Stimulated activated CD4-positive, alpha-beta T cell treated with anti-CD3 and anti-CD28 coated beads, Interleukin-2, amount 100 ng/mL, for 24 hours (primary cell): ENCODE results near the gene IFNL4.
"Not testable (repeated sequence)": the region's sequence is repeated elsewhere in the genome, so short reads cannot be mapped to it uniquely, and the experiment has no call there.

Experiments
- DNase-seq, 2 donors: peaks; one replicate each; pipeline ENCODE4 v3.0.0-alpha.2; 2020

IFNL4 gene

DNA sequence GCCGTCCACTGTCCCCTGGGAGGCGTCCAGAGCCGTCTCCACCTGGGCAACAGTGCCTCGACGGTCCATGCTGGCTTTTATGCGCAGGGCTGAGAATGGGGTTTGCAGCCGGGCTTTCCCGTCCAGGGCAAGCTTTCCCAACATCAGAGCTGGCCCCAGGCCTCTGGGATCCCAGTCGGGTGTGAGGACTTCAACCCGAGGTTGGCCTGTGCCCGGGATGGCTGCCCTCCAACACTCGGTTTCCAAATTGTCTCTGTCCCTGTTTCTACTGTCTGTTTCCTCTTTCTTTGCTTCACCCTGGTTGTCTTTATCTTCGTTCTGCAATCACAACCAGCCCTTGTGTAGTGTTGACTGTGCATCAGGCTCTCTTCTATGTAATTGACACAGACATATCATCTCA lies at the start of gene IFNL4:
TSS of gene IFNL4 (minus strand) at position 51 of the 400 bp plus-strand sequence.
- DNase-seq = no peak

DNA sequence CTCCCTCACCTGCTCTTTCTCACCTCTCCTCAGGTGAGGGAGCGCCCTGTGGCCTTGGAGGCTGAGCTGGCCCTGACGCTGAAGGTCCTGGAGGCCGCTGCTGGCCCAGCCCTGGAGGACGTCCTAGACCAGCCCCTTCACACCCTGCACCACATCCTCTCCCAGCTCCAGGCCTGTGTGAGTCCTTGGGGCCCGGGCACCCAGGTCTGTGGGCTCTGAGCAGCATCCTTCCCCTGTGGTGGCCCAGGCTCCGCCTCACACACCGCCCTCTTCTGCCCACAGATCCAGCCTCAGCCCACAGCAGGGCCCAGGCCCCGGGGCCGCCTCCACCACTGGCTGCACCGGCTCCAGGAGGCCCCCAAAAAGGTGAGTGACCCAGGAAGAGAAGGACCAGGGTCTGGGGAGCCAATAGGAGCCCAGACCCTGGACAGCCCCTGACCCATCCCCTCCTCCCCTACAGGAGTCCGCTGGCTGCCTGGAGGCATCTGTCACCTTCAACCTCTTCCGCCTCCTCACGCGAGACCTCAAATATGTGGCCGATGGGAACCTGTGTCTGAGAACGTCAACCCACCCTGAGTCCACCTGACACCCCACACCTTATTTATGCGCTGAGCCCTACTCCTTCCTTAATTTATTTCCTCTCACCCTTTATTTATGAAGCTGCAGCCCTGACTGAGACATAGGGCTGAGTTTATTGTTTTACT lies 49.4 kb upstream of the IFNL4 start:
- DNase-seq = peak; percentile 27 to 34

DNA sequence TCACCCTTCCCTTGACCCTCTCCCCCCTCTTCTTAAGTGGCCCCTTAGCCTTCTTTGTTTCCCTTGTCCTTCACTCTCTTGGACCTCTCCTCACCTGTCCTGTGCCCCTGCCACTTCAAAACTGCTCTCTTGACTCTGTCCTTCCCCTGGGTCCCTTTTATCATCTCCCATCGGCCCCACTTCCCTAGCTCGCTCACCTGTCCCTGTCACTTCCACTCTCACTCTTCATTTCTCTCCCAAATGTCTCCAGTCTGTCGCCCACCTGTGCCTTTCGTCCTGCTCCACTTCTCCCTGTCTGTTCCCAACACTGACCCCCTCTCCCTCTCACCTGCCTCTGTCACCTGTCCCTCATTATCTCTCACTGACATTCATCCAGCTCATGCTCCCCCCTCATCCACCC lies 48.2 kb upstream of the IFNL4 start:
- no peak for DNase-seq

DNA sequence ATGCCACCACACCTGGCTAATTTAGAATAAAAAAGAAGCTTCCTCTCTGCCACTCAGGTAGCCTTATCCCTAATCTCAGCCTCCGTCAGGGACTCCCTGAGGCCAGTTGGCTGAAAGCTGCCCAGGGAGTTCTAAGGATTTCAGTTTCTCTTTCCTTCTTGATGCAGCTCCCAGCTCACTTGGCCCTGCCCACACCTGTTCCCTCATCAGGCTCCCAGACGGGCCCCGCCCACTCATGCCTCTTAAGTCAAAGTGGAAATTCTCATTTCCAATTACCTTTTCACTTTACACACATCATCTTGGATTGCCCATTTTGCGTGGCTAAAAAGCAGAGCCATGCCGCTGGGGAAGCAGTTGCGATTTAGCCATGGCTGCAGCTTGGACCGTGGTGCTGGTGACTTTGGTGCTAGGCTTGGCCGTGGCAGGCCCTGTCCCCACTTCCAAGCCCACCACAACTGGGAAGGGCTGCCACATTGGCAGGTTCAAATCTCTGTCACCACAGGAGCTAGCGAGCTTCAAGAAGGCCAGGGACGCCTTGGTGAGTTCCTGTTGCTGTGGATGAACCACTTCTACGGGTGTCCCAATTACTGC lies 47.5 kb upstream of the IFNL4 start, which contains the start of gene IFNL1:
TSS of gene IFNL1 (plus strand) at position 353 of the 591 bp plus-strand sequence. CDS start at position 368, 15 bp downstream.
- DNase-seq = no peak

DNA sequence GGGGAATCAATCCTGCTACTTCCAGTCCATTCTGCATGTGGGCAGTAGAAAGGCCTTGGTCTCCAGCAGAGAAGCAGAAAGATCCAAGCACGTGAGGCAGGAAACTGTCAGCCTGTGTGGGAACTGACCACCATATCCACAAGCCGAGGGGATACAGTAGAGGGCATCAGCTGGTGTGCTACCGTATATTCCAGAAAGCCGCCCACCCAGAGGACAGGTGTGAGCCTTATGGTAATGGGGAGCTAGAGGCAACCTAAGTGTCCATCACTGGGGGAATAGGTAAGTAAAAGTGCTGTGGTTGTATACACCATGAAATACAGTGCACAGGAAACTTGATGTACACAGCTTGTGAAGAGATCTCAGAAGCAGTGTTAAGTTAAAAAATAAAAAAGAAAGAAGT lies 44.7 kb upstream of the IFNL4 start:
- DNase-seq = no peak

DNA sequence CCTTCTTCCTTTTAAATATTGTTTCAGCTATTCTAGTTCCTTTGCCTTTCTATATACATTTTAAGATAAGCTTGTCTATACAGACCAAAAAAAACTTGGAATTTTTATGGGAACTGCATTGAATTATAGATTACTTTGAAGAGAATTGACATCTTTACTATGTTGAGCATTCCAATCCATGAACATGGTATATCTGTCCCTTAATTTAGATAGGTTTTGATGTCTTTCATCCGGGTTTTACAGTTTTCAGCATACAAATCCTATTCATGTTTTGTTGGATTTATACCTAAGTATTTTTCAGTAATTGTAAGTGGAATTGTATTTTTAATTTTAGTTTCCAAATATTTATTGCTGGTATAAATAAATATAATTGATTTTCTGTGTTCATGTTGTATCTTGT lies 35.4 kb upstream of the IFNL4 start:
- no peak for DNase-seq

DNA sequence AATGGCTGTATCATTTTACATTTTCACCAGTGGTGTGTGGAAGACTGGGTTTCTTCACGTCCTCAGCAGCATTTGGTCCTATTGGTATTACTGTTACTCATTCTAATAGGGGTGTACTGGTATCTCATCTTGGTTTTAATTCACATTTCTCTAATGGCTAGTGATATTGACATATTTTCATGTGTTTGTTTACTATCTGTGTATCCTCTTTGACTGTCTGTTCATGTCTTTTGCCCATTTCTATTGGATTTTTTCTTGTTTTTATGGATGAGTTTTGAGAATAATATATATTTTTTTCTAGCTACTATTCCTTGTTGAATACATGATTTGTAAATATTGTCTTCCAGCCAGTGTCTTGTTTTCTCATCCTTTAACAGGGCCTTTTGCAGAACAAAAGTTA lies 33.4 kb upstream of the IFNL4 start:
- no peak for DNase-seq

DNA sequence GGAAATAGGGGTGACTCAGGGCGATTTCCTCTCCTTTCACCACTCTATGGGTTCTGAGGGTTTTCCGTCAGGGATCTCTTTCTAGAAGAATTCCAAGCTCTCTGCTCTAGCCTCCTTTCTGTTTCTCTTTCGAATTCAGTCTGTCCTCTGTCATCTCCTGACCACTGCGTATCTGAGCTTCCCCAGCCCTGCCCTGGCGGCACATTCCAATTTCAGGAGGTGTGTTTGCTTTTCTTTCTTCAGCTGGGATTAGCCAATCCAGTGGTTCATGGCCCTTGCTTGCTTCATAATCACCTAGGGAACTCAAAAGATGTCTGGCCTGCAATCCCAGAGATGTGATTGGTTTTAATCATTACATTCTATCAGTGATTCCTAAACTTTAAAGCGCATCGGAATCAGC lies 28.9 kb upstream of the IFNL4 start:
- no peak for DNase-seq

DNA sequence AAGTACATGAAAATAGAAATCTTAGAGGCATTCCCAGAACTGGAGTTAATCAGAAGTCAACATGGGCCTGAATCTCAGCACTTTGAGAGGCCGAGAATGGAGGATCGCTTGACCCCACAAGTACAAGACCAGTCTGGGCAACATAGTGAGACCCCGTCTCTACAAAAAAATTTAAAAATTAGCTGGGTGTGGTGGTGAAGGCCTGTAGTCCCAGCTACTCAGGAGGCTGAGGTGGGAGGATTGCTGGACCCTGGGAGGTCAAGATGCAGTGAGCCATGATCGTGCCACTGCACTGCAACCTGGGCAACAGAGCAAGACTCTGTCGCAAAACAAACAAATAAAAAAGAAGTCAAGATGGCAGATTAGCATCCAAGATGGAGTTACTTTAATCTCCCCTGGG lies 28.1 kb upstream of the IFNL4 start:
- no peak for DNase-seq

DNA sequence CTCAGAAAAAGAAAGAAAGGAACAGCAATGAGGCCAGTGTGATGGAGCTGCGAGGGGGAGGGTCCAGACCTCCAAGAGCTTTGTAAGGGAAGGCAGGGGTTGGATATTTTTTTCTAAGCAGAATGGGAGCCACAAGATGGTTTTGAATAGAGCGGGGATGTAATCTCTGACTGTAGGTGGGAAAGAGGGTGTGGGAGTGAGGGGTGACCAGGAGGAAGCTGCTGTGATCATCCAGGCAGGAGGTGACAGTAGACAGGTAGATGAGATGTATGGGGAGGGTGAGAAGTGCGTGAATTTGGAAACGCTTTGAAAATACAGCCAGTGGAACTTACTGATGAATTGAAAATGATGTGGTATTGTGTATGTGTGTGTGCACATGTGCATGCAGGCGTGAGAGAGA lies 26.9 kb upstream of the IFNL4 start:
- no peak for DNase-seq

DNA sequence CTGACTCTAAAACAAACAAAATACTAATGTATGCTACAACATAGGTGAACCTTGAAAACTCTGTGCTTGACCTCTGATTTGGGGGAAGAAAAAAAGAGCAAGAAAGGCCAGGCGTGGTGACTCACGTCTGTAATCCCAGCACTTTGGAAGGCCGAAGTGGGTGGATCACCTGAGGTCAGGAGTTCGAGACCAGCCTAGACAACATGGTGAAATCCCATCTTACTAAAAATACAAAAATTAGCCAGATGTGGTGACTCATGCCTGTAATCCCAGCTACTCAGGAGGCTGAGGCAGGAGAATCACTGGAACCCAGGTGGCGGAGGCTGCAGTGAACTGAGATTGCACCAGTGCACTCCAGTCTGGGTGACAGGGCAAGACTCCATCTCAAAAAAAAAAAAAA lies 25.2 kb upstream of the IFNL4 start:
- not testable (repeated sequence) for DNase-seq

DNA sequence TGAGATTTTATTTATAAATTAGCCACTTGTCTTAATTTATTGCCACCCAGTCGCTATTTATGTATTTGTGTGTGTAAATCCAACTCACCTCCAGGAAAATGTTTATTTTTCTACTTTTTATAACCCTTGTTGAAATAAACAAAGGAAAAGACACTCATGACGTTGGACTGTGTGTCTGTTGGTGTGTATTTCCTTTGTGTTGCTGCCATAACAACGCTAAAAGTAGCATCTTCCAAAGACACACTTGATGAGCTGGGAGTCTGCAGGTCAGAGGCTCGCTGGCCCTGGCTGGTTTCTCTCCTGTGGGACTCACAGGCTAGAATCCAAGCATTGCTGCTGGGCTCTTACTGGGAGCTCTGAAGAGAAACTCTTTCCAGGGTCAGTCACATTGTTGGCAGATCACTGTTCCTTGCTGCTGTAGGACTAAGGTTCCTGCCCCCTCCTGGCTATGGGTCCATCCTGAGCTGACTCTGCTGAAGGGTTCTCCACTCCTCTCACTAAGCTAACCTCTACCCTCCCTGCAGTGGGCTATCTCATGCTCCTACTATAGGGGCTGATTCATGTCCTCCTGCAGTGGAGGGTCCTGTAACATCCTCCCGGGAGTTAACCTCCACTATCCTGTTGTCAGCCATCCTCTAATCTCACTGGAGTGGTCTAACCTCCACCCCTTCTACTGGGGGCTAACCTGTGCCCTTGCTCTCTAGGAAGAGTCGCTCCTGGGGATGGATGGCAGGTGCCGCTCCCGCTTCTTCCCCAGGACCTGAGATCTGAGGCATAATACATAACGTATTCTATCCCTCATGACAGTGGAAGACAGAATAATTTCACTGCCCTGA lies 21.6 kb upstream of the IFNL4 start:
- no peak for DNase-seq

DNA sequence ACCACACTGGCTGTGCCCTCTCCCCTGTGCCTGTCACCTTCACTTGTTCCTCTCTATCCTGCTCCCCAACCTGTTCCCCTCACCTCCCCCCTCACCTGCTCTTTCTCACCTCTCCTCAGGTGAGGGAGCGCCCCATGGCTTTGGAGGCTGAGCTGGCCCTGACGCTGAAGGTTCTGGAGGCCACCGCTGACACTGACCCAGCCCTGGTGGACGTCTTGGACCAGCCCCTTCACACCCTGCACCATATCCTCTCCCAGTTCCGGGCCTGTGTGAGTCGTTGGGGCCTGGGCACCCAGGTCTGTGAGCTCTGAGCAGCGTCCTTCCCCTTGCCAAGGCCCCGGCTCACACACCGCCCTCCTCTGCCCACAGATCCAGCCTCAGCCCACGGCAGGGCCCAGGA lies 20.7 kb upstream of the IFNL4 start:
- not testable (repeated sequence) for DNase-seq

DNA sequence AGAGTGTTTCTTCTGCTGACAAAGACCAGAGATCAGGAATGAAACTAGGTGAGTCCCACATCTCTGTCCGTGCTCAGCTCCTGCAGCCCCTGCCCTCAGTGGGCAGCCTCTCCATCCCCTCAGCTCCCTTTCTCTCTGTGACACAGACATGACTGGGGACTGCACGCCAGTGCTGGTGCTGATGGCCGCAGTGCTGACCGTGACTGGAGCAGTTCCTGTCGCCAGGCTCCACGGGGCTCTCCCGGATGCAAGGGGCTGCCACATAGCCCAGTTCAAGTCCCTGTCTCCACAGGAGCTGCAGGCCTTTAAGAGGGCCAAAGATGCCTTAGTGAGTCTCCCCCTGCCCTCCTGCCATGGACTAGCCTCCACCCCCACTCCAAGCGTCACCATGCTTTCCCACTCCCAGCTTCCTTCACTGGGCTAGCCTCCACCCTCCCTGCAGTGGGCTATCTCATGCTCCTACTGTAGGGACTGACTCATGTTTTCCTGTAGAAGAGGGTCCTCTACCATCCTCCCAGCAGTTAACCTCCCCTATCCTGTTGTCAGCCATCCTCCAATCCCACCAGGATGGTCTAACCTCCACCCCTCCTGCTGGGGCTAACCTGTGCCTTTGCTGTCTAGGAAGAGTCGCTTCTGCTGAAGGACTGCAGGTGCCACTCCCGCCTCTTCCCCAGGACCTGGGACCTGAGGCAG lies 20.0 kb upstream of the IFNL4 start:
- DNase-seq = not testable (repeated sequence)

DNA sequence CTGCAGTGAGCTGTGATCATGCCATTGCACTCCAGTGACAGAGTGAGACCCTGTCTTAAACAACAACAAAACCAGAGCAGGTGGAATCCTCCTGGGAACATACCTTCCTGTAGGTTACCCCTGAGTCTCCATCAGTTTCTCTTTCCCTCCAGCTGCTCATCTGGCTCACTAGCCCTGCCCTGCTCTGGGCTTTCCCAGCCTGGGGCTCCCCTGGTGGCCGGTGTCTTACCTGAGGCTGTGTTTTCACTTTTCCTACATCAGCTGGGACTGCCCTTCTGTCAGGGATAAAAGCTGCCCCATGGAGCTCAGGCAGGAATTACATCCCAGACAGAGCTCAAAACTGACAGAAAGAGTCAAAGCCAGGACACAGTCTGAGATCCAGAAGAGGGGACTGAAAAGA lies 19.4 kb upstream of the IFNL4 start, which contains the start of gene IFNL2:
TSS of gene IFNL2 (plus strand) at position 312 of the 400 bp plus-strand sequence. CDS start 173 bp downstream, outside the sequence.
- not testable (repeated sequence) for DNase-seq

DNA sequence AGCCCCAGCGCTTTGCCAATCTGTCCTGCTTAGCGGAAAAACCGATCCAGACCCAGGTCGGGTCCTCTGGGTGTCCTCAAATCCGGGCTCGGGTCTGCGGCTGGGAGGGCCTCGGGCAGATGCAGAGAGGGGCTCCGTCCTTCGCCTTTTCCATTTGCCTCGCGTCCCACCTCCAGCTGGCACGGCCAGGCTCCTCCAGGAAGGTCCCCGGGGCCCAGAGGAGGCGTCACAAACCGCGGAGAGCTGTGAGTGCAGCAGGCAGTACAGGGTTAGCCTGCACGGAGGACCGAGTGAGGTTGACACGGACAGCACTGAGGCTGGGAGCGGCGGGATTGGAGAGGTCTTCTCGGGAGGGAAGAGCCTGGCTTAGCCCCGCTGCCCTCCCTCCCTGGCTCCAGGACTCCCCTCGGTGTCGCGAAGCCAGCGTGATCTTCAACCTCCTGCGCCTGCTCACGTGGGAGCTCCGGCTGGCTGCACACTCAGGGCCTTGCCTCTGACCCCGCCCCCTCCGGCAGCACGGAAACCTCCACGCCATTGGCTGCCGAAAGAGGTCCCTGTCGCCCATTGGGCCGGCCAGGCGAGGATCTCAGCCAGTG lies 16.8 kb upstream of the IFNL4 start:
- DNase-seq = peak in 1 of 2 donors; percentile 26

DNA sequence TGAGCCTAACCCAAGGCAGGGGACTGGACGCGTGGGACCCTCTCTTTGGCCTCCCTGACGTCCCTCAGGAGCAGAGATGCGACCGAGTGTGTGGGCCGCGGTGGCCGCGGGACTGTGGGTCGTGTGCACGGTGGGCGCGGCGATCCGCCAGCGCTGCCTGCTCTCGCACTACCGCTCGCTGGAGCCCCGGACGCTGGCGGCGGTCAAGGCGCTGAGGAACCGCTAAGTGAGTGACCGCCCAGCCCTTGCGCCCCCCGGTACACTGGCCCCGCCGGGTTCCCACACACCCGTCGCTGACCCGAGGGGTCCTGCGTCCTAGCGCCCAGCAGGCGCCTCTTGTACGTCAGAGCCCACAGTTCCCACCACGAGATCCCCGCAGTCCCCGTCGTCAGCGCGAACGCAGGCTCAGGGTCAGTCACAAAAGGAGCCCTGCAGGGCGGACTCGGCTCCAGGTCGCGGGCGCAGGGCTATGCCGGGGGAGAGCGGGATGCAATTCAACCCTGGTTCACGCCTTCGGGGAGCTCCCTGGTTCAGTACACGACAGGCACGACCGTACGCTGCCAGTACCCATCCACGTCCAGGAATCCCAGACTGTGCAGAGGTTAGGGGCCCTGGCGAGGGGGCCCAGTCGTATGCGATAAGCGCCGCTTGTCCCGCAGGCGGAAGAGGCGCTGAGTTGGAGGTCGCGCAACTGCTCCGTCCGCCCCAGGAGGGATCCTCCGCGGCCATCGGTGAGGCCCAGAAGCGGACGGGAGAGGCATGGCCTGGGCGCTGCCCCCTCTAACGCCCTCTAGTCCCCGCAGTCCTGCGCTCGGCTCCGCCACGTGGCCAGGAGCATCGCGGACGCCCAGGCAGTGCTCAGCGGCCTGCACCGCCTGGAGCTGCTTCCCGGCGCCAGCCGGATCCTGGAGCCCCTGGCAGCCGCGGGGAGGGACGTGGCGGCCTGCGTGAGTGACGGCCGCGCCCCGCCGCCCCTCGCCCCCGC lies 15.9 kb upstream of the IFNL4 start:
- DNase-seq = peak in 1 of 2 donors; percentile 9

DNA sequence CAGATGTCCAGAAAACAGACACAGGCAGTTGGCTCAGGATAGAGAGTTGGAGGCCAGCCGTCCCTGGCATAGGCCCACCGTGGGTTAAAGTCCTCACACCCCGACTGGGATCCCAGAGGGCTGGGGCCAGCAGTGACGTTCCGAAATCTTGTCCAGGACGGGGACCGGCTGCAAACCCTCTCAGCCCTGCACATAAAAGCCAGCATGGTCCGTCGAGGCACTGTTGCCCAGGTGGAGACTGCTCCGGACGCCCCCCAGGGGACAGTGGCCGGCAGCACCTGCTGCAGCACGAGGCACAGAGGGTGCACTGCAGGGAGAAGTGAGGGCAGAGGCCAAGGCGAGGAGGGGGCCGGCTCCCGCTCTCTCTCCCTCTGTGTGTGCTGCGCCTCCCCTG lies 15.3 kb upstream of the IFNL4 start:
- DNase-seq = no peak

DNA sequence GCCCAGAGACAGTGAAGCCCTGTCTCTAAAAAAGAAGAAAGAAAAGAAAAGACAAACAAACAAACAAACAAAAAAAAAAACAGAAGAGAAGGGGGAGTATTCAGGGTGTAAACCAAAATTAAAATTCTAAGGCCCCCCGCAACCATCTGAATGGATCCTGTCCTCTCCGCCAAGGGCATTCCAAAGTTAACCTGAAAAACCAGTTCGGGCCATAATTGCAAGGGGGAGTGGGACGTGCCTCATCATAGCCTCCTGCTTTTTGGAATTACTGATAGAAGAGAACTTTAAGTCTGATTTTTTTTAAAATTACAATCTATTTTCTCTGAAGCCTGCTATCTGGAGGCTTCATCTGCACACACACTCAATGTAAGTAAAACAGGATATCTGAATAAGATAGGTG lies 13.8 kb upstream of the IFNL4 start:
- no peak for DNase-seq

DNA sequence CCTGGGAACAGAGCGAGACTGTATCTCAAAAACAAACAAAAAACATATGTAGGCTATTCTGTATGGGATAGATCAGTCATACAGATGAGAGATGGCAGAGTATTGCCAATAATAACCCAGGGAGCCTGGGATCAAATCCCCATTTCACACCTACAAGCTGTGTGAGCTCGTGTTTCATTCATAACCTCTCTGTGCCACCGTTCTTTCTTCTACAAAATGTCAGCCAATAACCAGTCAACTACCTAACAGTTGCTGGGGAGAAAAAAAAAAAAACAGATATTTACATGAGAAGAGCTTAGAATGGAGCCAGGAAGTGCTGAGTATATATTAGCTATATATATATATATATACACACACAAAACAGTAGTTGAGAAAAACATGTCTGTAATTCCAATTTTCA lies 13.0 kb upstream of the IFNL4 start:
- no peak for DNase-seq

DNA sequence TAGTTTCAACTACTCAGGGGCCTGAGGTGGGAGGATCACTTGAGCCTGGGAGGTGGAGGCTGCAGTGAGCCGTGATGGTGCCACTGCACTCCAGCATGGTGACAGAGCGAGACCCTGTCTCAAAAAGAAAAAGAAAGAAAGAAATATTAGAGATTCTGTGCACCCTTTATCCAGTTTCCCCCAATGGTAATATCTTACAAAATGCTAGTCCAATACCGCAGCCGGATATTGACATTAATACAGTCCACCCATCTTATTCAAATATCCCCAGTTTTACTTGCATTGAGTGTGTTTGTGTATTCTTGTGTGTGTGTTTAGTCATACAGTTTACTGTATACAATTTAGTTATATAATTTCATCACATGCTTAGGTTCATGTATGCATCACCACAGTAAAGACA lies 8.6 kb upstream of the IFNL4 start:
- DNase-seq = no peak
